NCI-H1048 (cell line): ENCODE data around the gene C1orf198.
"Not testable (repeated sequence)": the region's sequence is repeated elsewhere in the genome, so short reads cannot be mapped to it uniquely, and the experiment has no call there.

Source experiments
- DNase-seq: peaks from one replicate; lab custom pipeline; 2025; lab: John Stamatoyannopoulos, UW

C1orf198 gene

GRCh38 chr1:230860617-230861384, 7.5 kb downstream of the C1orf198 start:
- DNase-seq, result no peak

GRCh38 chr1:230858918-230859729, 9.2 kb downstream of the C1orf198 start:
- peak; percentile 88 for DNase-seq

GRCh38 chr1:230858236-230858820, 10.0 kb downstream of the C1orf198 start:
- DNase-seq, result no peak

- DNase-seq, result no peak
Measured at GRCh38 chr1:230857822-230858221, 10.5 kb downstream of the C1orf198 start.

- DNase-seq, result no peak
Measured at GRCh38 chr1:230857077-230857476, 11.2 kb downstream of the C1orf198 start.

- no peak for DNase-seq
Measured at GRCh38 chr1:230855886-230856285, 12.4 kb downstream of the C1orf198 start.

- no peak for DNase-seq
Measured at GRCh38 chr1:230854423-230854822, 13.9 kb downstream of the C1orf198 start.

GRCh38 chr1:230853731-230854130, 14.6 kb downstream of the C1orf198 start:
- no peak for DNase-seq

GRCh38 chr1:230852959-230853358, 15.4 kb downstream of the C1orf198 start:
- no peak for DNase-seq

- DNase-seq, result no peak
Measured at GRCh38 chr1:230851291-230851691, 17.0 kb downstream of the C1orf198 start.

- no peak for DNase-seq
Measured at GRCh38 chr1:230850547-230850946, 17.8 kb downstream of the C1orf198 start.

GRCh38 chr1:230849451-230850224, 18.7 kb downstream of the C1orf198 start:
- no peak for DNase-seq

GRCh38 chr1:230848235-230848634, 20.1 kb downstream of the C1orf198 start:
- DNase-seq, result no peak

GRCh38 chr1:230845184-230845583, 23.1 kb downstream of the C1orf198 start:
- not testable (repeated sequence) for DNase-seq

- DNase-seq, result no peak
Measured at GRCh38 chr1:230844561-230844960, 23.8 kb downstream of the C1orf198 start.

- no peak for DNase-seq
Measured at GRCh38 chr1:230843503-230844309, 24.6 kb downstream of the C1orf198 start.

- DNase-seq, result no peak
Measured at GRCh38 chr1:230842801-230843200, 25.5 kb downstream of the C1orf198 start.

GRCh38 chr1:230839173-230839572, 29.1 kb downstream of the C1orf198 start:
- DNase-seq, result no peak

- no peak for DNase-seq
Measured at GRCh38 chr1:230836793-230837192, 31.5 kb downstream of the C1orf198 start.

- no peak for DNase-seq
Measured at GRCh38 chr1:230836347-230836746, 32.0 kb downstream of the C1orf198 start.

- no peak for DNase-seq
Measured at GRCh38 chr1:230834292-230834691, 34.0 kb downstream of the C1orf198 start.
